ENCODE data around the gene TCF3. TPM values are rescaled to one million over a fixed set of nuclear protein-coding genes. Genes with fewer than 3 reads are reported as not detected.

The TCF3 gene
- 100 to 1,000 TPM; 124 to 126 TPM for total RNA-seq

DNA sequence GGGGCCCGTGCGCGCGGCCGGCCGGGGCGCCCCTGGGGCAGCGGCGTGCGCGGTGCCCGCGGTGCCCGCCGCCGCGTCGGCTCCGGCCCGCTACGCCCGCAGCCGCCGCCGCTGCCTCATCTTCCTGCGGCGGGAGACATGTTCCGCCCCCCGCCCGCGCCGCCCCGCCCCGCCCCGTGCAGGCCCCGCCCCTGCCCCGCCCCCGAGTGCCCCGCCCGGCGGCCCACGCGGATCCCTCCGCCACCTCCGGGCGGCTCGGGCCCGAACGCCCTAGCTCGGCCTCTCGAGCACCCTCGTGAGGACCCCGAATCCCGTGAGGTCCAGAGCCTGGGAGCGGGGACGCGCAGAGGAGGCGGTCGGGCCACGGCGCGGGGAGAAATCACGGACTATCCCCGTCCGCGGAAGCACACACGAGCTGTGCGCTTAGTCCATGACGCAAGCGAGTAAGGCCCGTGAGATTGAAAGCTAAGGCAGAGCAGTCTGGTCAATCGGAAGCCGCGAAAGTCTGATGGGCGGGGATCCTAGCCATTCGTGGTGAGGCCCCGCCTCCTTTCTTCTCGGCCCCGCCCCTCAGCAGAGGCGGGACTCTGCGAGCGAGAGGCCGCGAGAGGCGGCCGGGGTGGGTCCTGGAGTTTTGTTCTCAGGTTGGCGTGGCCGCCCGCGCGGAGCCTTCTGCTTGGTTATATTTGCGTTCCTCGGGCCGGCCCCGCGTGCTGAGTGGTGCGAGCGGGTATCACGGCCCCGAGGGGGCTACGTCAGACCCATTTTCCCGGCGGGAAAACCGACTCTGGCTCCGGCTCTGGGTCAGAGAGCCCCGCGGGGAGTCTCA, at the start of gene TCF3:
TCF3 (minus strand) TSS at position 145 of the 829 bp plus-strand sequence. CDS start 2,367 bp downstream, outside the sequence.
- H3K9me3 Mint-ChIP-seq = no peaks in the 10 kb centered on the region
- CTCF ChIA-PET = interaction anchor here (0.6 to 0.7 kb wide), 2 partner anchors 20 to 1904 kb away, joined by 3 to 4 read pairs; no protein-coding TSS in a partner anchor
- ATAC-seq (peak; percentile 92), DNase-seq (peak; percentile 99)
- no peaks in the 10 kb centered on the region for H3K27me3 Mint-ChIP-seq
- peaks cover 17% of the 10 kb centered on the region for H3K36me3 Mint-ChIP-seq (ENCODE audit: low read depth)
- intact Hi-C loops (cut with micrococcal nuclease) = loop anchor here (5.0 kb wide), 1 partner anchor 45 kb away; the partner anchor contains the start of gene UQCR11
- H3K27ac Mint-ChIP-seq = peak within 1 kb of the TSS; percentile 93
- H3K4me1 Mint-ChIP-seq (ENCODE audit: low read depth) = peaks cover 24% of the 10 kb centered on the region
- H3K4me3 Mint-ChIP-seq = peak within 1 kb of the TSS; percentile 83
- TF ChIP-seq, protein P1, sequence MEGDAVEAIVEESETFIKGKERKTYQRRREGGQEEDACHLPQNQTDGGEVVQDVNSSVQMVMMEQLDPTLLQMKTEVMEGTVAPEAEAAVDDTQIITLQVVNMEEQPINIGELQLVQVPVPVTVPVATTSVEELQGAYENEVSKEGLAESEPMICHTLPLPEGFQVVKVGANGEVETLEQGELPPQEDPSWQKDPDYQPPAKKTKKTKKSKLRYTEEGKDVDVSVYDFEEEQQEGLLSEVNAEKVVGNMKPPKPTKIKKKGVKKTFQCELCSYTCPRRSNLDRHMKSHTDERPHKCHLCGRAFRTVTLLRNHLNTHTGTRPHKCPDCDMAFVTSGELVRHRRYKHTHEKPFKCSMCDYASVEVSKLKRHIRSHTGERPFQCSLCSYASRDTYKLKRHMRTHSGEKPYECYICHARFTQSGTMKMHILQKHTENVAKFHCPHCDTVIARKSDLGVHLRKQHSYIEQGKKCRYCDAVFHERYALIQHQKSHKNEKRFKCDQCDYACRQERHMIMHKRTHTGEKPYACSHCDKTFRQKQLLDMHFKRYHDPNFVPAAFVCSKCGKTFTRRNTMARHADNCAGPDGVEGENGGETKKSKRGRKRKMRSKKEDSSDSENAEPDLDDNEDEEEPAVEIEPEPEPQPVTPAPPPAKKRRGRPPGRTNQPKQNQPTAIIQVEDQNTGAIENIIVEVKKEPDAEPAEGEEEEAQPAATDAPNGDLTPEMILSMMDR (IDR thresholded peaks at IDR 0.05) = no peak
- POLR2A ChIA-PET = interaction anchor here (0.7 to 4.0 kb wide), 10 partner anchors 8 to 177 kb away, joined by 3 to 25 read pairs (median 4); partner anchors contain the start of genes MBD3 and UQCR11

DNA sequence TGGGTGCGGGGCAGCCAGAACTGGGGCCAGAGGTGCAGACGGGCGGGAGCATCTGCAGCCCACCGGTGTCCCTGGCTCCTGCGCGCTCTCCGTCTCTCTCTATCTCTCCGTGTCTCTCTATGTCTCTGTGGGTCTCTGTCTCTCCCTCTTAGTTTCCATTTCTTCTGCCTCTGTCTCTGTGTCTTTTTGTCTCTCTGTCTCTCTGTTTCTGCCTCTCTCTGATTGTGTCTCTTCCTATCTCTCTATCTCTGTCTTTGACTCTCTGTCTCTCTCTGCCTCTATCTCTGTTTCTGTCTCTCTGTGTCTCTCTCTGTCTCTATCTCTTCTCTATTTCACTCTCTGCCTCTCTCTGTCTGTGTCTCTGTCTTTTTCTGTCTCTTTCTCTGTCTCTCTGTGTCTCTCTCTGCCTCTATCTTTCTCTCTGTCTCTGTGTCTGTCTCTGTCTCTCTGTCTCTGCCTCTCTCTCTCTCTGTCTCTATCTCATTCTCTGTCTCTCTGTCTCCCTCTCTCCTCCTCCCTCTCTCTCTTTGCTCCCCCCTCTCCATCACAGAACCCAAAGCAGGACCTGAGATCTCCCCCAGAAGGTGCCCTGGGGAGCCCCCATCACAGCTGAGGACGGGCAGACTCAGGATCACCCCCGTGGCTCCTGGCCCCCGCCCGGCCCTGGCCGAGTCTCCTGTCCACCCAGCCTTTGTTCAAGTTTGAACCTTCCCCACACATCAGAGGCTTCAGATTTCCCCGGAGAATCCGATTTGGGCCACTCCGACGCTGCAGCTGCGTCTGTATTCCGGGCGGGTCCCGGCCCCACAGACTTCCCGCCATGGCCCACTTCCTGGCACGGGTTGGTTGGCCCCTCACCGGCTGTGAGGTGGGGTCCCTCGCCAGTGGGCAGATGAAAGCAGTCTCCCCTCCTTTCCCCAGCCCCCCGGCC, 48.6 kb upstream of the TCF3 start:
- intact Hi-C loops (cut with micrococcal nuclease) = no loop called here
- Mint-ChIP-seq H3K4me3 (no peak overlapping the region), H3K36me3 (ENCODE audit: low read depth) (no peaks in the 10 kb centered on the region), H3K9me3 (peaks cover 4% of the 10 kb centered on the region), H3K27me3 (peaks cover 21% of the 10 kb centered on the region), H3K4me1 (ENCODE audit: low read depth) (peaks cover 9% of the 10 kb centered on the region), H3K27ac (no peak overlapping the region)
- DNase-seq = no peak
- CTCF ChIA-PET = no interaction called here
- POLR2A ChIA-PET = no interaction called here
- TF ChIP-seq, protein P1 (IDR thresholded peaks at IDR 0.05) = no peak
- ATAC-seq = no peak

DNA sequence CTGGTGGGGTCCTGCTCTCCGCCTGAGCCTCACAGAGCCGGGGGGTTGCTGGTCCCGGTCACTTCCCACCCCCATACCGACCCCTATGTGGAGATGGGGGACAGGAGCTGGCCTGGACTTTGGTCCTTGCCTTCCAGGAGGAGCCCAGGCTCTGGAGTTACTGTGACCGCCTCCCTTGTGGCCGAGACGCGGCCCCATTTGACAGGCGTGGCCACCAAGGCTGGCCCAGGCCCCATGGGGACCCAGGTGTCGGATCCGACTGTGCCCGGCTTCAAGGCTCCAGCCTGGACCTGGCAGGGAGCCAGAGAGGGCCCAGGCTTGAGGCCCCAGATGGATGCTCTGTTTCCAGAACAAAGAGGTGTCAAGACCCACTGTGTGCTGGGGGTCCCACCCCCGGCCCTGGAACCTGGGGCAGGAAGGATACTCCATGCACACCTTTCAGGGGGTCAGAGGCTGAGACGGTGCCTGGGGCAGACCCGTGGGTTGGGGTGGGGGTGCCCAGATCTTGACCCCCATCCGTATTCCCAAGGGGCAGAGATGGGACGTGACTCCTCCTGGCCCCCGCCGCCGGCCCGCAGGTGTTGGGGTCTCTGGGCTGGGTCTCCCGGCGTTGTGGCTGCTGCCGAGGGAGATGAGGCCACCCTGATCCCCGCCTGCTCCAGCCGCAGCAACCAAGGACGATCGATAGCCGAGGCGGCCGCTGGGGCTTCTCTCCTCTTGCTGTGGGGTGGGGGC, 47.8 kb upstream of the TCF3 start:
- peaks cover 10% of the 10 kb centered on the region for H3K9me3 Mint-ChIP-seq
- peaks cover 20% of the 10 kb centered on the region for H3K27me3 Mint-ChIP-seq
- DNase-seq = no peak
- peaks cover 9% of the 10 kb centered on the region for H3K4me1 Mint-ChIP-seq (ENCODE audit: low read depth)
- H3K27ac Mint-ChIP-seq = no peak overlapping the region
- intact Hi-C loops (cut with micrococcal nuclease) = no loop called here
- ATAC-seq = no peak
- ChIA-PET CTCF (no interaction called here), POLR2A (no interaction called here)
- TF ChIP-seq, protein P1 (IDR thresholded peaks at IDR 0.05) = no peak
- H3K4me3 Mint-ChIP-seq = no peak overlapping the region
- no peaks in the 10 kb centered on the region for H3K36me3 Mint-ChIP-seq (ENCODE audit: low read depth)

DNA sequence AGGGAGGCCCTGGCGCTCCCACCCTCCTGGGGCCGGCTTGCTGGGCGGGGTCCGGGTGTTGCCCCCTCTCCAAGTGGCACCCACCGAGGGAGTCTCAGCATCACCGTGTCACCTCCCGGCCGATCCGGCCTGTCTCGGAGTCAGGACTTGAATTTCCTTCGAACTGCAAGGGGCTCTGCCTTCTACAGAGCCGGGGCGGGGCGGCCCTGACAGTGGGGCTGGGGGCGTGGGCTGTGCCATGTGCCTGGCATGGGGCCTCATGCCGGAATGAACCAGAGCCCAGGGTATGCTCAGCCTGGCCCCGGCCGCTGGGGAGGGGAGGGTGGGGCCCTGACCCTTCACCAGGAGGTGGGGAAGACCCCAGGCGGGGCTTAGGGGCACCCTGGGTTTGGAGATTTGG, 47.0 kb upstream of the TCF3 start:
- no peak for DNase-seq
- Mint-ChIP-seq H3K27ac (no peak overlapping the region), H3K4me1 (ENCODE audit: low read depth) (peaks cover 9% of the 10 kb centered on the region), H3K9me3 (peaks cover 14% of the 10 kb centered on the region), H3K36me3 (ENCODE audit: low read depth) (no peaks in the 10 kb centered on the region), H3K27me3 (peaks cover 18% of the 10 kb centered on the region), H3K4me3 (no peak overlapping the region)
- TF ChIP-seq, protein P1 (IDR thresholded peaks at IDR 0.05) = no peak
- ChIA-PET POLR2A (no interaction called here), CTCF (no interaction called here)
- intact Hi-C loops (cut with micrococcal nuclease) = no loop called here
- ATAC-seq = no peak
